Erythroblast (primary cell): ENCODE data around the gene CPNE5.

Source experiments
- GATA1 ChIP-seq: IDR thresholded peaks from 2 replicates; pipeline ENCODE4 v1.6.1; 2011; ENCODE audit warnings: low read depth, mild to moderate bottlenecking, control low read depth, low read length, moderate library complexity
- POLR2A ChIP-seq: IDR thresholded peaks from 2 replicates; pipeline ENCODE4 v1.6.1; 2011; ENCODE audit warnings: mild to moderate bottlenecking, low read length

DNA sequence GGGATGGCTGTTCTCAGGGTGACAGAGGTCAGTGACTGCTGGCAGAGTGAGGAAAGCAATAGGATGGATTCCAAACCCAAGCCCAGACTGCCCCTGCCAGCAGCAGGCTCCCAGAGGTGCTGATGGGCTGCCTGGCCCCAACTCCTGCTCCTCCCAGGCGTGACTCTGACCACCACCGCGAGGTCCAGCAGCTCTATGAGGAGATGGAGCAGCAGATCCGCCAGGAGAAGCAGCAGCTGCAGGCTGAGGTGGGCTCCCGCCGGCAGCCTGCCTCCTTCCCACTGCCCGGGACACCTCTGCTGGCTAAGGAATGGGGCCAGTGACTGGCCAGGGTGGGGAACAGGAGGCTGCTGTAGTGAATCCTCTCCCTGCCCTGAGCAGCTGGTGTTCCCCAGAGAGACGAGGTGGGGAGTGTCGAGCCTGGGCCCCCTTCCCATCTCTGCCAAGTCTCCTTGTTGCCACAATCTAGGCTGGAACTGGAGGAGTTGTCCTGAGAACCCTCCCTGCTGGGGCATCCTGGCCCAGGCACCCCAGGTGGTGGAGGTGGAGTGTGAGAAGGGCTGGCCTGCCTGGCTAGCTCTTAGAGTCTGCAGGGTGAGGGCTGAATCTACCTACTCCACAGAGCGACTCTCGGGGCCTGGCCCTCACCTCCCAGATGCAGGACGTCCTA is 121.2 kb downstream of the CPNE5 start:
- TF ChIP-seq POLR2A (no peak), GATA1 (no peak)
